ENCODE data around the gene RPL34. TPM values are rescaled to one million over a fixed set of nuclear protein-coding genes. Genes with fewer than 3 reads are reported as not detected.

Gene RPL34
- polyA plus RNA-seq, 1 experiment, result 2,960 TPM

DNA sequence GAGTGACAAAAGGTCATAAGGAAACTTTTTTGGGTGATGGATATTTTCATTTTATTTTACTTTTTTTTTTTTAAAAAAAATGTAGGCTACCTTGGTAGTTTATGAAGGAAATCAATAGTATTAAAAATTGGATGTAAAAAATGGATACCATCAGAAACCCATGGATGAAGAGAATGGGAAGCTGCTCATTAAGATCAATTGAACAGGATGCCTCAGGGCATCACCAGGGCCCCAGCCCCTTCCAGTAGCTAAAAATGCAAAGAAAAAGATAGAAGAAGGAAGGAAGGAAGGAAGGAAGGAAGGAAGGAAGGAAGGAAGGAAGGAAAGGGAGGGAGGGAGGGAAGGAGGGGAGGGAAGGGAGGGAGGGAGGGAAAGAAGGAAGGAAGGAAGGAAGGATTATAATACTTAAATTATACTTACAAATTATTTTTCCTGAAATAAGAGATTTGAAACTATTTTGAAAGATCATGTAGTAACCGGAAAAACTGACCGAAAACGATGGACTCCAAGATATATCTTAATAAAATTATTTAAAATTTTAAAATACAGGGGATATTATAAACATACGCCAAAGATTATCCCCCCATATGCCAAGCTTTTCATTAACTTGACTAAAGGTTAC lies 54.1 kb downstream of the RPL34 start:
- no peaks in the 10 kb centered on the region for H3K27me3 ChIP-seq (ENCODE audit: control insufficient read depth, insufficient read depth, low read length)
- H3K4me3 ChIP-seq (ENCODE audit: low read depth, low read length), result no peak overlapping the region
- POLR2A ChIA-PET, result interaction anchor here (0.6 kb wide), 1 partner anchor 1524 kb away, joined by 3 read pairs; no protein-coding TSS in a partner anchor
- CTCF ChIA-PET, result interaction anchor here (1.1 kb wide), 1 partner anchor 25 kb away, joined by 3 read pairs; no protein-coding TSS in a partner anchor
- TF ChIP-seq, protein P1, sequence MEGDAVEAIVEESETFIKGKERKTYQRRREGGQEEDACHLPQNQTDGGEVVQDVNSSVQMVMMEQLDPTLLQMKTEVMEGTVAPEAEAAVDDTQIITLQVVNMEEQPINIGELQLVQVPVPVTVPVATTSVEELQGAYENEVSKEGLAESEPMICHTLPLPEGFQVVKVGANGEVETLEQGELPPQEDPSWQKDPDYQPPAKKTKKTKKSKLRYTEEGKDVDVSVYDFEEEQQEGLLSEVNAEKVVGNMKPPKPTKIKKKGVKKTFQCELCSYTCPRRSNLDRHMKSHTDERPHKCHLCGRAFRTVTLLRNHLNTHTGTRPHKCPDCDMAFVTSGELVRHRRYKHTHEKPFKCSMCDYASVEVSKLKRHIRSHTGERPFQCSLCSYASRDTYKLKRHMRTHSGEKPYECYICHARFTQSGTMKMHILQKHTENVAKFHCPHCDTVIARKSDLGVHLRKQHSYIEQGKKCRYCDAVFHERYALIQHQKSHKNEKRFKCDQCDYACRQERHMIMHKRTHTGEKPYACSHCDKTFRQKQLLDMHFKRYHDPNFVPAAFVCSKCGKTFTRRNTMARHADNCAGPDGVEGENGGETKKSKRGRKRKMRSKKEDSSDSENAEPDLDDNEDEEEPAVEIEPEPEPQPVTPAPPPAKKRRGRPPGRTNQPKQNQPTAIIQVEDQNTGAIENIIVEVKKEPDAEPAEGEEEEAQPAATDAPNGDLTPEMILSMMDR (IDR thresholded peaks at IDR 0.05; ENCODE audit: low read depth, low read length), result no peak
- no peak for DNase-seq (ENCODE audit: low read depth, low spot score)
- no peaks in the 10 kb centered on the region for H3K9me3 ChIP-seq (ENCODE audit: control insufficient read depth, insufficient read depth, low read length)
- no peak overlapping the region for H3K27ac ChIP-seq (ENCODE audit: low read depth, low read length)

Small RNA genes lying within 50 kb of the gene (small RNA-seq; reads per million reads assigned to genes)
- not detected for gene RNU6-431P (ENCODE audit: insufficient read length, low read depth)

Other genes starting within 250 kb of the RPL34 start
- gene OSTC, start 30.0 kb downstream of the RPL34 start, polyA plus RNA-seq (2011; rRNA removed), result 238 and 320 TPM in 2 replicates
- not detected in 2 replicates for gene ETNPPL, start 142.5 kb downstream of the RPL34 start, polyA plus RNA-seq (2011; rRNA removed)

All from AG04450 (cell line).